GM11168 (cell line): ENCODE measurements around the gene GPNMB.
"Not testable (repeated sequence)": the region's sequence is repeated elsewhere in the genome, so short reads cannot be mapped to it uniquely, and the experiment has no call there.

Experiments
- in situ Hi-C: fragments of 300-500 bp; cut with MboI; formaldehyde crosslinking; loops from one replicate; pipeline ENCODE4 v1.12.0; 2022; ENCODE audit warnings: low sequenced_read_pairs; ENCODE audit not compliant: unreplicated experiment

Gene GPNMB

GRCh38 chr7:23294549-23295400 is 48.2 kb downstream of the GPNMB start:
- in situ Hi-C loops: loop anchor here (25.0 kb wide), 1 partner anchor 393 kb away; the partner anchor contains the start of gene FAM221A

GRCh38 chr7:23295401-23295697 is 48.8 kb downstream of the GPNMB start:
- in situ Hi-C loops: loop anchor here (25.0 kb wide), 1 partner anchor 392 kb away; the partner anchor contains the start of gene FAM221A

DNA sequence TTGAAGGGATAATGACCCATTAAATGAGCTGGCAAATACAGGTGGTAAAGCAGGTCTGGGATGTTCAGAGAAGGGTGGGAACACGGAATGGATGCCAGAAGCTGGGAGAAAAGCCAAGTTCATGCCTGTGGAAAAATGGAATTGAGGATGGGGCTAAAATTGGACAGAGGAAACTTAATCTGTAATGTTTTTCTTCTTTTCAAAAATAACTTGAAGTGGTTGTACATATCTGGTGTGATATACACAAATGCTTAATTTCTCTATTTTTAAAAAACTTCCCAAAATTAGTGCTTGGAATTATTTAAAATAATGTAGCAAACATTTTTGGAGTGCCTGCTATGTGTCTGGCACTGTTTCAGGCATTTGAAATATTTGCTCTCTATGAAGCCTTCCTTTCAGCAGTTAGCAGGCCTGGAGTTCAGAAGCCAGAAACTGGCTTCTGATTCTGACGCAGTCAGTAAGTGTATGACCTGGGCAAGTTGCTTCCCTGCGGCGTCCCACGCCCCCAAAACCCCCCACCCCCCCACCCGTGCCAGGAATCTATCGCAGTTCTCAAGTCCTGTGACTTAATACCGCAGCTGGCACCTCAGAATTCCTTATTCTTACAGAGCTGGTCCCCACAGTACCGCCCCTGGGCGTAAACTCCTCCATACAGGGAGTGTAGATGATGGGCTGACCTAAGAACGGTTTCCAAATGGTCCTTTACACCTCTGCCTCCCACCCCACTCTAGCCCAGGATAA is 51.7 kb downstream of the GPNMB start:
- in situ Hi-C loops: loop anchor here (25.0 kb wide), 1 partner anchor 389 kb away; the partner anchor contains the start of gene FAM221A

- in situ Hi-C loops: loop anchor here (25.0 kb wide), 1 partner anchor 388 kb away; the partner anchor contains the start of gene FAM221A
These were observed 52.6 kb downstream of the GPNMB start, which contains the start of gene MALSU1 for GRCh38 chr7:23298885-23299769. Gene MALSU1 (plus strand): TSS chr7:23299339. CDS start chr7:23299353, 14 bp downstream.

DNA sequence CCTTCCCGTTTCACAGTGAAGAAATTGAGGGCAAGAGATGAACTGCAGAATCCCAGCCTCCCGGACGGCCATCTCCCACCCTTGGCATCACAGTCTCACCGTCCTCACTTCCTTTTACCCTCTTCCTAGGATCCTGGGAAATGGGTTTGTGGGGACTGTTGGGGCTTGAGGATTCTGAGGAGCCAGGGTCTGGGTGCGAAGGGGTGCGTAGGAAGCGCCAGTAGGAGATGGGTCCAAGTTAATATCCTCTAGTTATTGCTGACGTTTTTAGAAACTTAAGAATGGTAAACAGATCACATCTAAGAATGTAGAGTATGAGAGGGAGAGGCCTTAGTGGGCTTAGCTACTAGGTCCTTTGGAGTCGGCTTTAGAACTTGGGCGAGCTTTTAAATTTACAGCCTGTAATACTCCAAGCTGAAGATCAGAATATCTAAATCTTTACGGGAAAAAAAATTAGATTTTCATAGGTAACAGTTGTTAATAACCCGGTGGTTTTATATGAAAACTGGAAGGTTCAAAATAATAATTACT is 53.3 kb downstream of the GPNMB start:
- in situ Hi-C loops: loop anchor here (25.0 kb wide), 1 partner anchor 387 kb away; the partner anchor contains the start of gene FAM221A

DNA sequence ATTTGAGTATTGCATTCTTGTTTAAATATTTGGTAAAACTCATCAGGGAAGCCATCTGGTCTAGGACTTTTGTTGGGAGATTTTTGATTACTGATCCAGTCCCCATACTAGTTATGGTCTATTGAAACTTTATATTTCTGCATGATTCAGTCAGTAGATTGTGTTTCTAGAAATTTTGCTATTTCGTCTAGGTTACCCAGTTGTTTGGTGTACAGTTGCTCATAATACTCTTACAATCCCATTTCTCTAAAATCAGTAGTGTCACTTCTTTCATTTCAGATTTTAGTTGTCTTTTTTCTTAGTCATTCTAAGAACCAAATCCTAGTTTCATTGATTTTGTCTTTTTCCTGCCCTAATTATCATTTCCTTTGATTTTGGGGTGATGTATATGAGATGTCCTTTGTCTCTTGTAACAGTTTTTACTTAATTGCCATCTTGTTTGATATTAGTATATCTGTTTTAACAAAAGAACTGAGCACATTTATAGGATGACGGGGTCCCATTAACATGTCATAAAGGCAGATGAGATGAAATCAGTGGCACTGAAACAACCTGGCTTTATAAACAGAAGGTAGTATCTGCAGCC is 60.5 kb downstream of the GPNMB start:
- in situ Hi-C loops: no loop called here

GRCh38 chr7:23308754-23309153 is 62.2 kb downstream of the GPNMB start:
- in situ Hi-C loops: no loop called here

GRCh38 chr7:23312141-23312540 is 65.6 kb downstream of the GPNMB start:
- in situ Hi-C loops: not testable (repeated sequence)

DNA sequence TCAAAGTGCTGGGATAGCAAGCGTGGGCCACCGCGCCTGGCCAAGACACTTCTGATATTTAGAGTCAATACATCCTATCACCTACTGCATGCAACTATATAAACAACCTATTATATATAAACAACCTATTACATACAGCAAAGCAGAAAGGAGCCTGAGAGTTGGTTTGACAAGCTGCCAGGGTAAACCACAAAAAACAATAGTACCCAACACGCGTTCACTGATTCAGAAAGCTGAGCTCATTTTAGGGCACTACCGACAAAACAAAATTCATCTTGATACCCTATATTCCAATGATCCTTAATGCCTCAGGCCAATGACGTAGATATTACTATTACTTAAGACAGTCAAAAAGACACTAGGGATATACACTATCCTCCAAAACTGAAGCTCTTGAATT is 68.8 kb downstream of the GPNMB start:
- in situ Hi-C loops: no loop called here
